Left lung (tissue), 10 donors: ENCODE data around the gene SASS6. TPM values are rescaled to one million over a fixed set of nuclear protein-coding genes. Genes with fewer than 3 reads are reported as not detected.

Source experiments
- ATAC-seq: fragments of 200-7000 bp; cut with Tn5 transposase; one replicate; pipeline ENCODE4 v1.9.1; 2020; ENCODE audit warnings: moderate library complexity
- DNase-seq, 4 donors: peaks; one replicate each; pipeline ENCODE4 v3.0.0-alpha.2; 2013 to 2020
- H3K27ac ChIP-seq, 2 donors: fragments of 200-600 bp; sonication (generic) in 1 of 2; one replicate each; pipeline versions ENCODE4 v1.5.0 to v1.8.0; 2020 to 2021
- H3K27me3 ChIP-seq, 2 donors: fragments of 200-600 bp; sonication (generic) in 1 of 2; one replicate each; pipeline versions ENCODE4 v1.5.0 to v1.8.0; 2020 to 2021
- H3K36me3 ChIP-seq, 2 donors: fragments of 200-600 bp; sonication (generic) in 1 of 2; one replicate each; pipeline versions ENCODE4 v1.5.0 to v1.8.0; 2020 to 2021
- H3K4me1 ChIP-seq, 2 donors: fragments of 200-600 bp; one replicate each; pipeline ENCODE4 v1.8.0; 2021
- H3K4me3 ChIP-seq, 2 donors: fragments of 200-600 bp; sonication (generic) in 1 of 2; one replicate each; pipeline versions ENCODE4 v1.5.0 to v1.8.0; 2020 to 2021; ENCODE audit warnings: mild to moderate bottlenecking in 1 of 2
- H3K9me3 ChIP-seq, 2 donors: fragments of 200-600 bp; sonication (generic) in 1 of 2; one replicate each; pipeline versions ENCODE4 v1.5.0 to v1.8.0; 2020 to 2021
- CTCF ChIP-seq, 2 donors: fragments of 200-600 bp; sonication (generic) in 1 of 2; IDR thresholded peaks; one replicate each; pipeline versions ENCODE4 v1.5.0 to v1.8.0; 2021; ENCODE audit warnings: antibody characterized with exemption in 2 of 2
- intact Hi-C, 2 donors: fragments of 100-400 bp; cut with DNase I; formaldehyde crosslinking; loops; one replicate each; pipeline versions ENCODE4 v1.11.2 to v1.14.2; 2022
- polyA plus RNA-seq, 6 donors: library from polyadenylated mRNA; unstranded; fragments of 120-200 nt; gene quantifications; one replicate each; pipeline ENCODE4 v1.2.1, GENCODE V29; 2013; ENCODE audit not compliant: insufficient read length in 6 of 6
- total RNA-seq, 2 donors: library from RNA; stranded (reverse); fragmentation: NEBNext Ultra II Directional; extraction: Animal tissue kit (Norgen Biotek cat#: 25700); gene quantifications; one replicate each; pipeline ENCODE4 v1.2.1, GENCODE V29; 2021
- donor health status: DM: no; HTN: yes; CAD: no.
- donor health status: DM: no; HTN: no; CAD: no.

SASS6 gene
- total and polyA plus RNA-seq, 8 donors = 3.1 to 9.9 (median 7.9) TPM

GRCh38 chr1:100074604-100075395 lies 57.9 kb downstream of the SASS6 start:
- no peak for TF ChIP-seq CTCF (IDR thresholded peaks at IDR 0.05)
- ATAC-seq = no peak
- Histone ChIP-seq H3K27me3 (no peaks in the 10 kb centered on the region), H3K27ac (no peak overlapping the region), H3K9me3 (no peaks in the 10 kb centered on the region), H3K4me1 (no peaks in the 10 kb centered on the region), H3K36me3 (peaks cover 0 to 93% of the 10 kb centered on the region in 2 donors), H3K4me3 (no peak overlapping the region)
- DNase-seq = no peak
- intact Hi-C loops = no loop called here

- intact Hi-C loops = no loop called here
- no peak for TF ChIP-seq CTCF (IDR thresholded peaks at IDR 0.05)
- Histone ChIP-seq H3K4me1 (no peaks in the 10 kb centered on the region), H3K27ac (no peak overlapping the region), H3K27me3 (no peaks in the 10 kb centered on the region), H3K4me3 (no peak overlapping the region), H3K9me3 (no peaks in the 10 kb centered on the region), H3K36me3 (peaks cover 0 to 93% of the 10 kb centered on the region in 2 donors)
- no peak for ATAC-seq
- no peak for DNase-seq
Observed at GRCh38 chr1:100073531-100073930, 59.2 kb downstream of the SASS6 start.

GRCh38 chr1:100070201-100070939 lies 62.4 kb downstream of the SASS6 start:
- Histone ChIP-seq H3K27me3 (no peaks in the 10 kb centered on the region), H3K4me3 (no peak overlapping the region), H3K27ac (no peak overlapping the region), H3K9me3 (no peaks in the 10 kb centered on the region), H3K36me3 (peaks cover 0 to 95% of the 10 kb centered on the region in 2 donors), H3K4me1 (peaks cover 0 to 1% of the 10 kb centered on the region in 2 donors)
- TF ChIP-seq CTCF (IDR thresholded peaks at IDR 0.05) = no peak
- no peak for ATAC-seq
- DNase-seq = no peak
- intact Hi-C loops = no loop called here

GRCh38 chr1:100065969-100066227 lies 66.8 kb downstream of the SASS6 start:
- Histone ChIP-seq H3K9me3 (no peaks in the 10 kb centered on the region), H3K4me3 (no peak overlapping the region), H3K4me1 (peaks cover 0 to 8% of the 10 kb centered on the region in 2 donors), H3K36me3 (peaks cover 0 to 92% of the 10 kb centered on the region in 2 donors), H3K27ac (no peak overlapping the region), H3K27me3 (no peaks in the 10 kb centered on the region)
- ATAC-seq (no peak), DNase-seq (no peak)
- no peak for TF ChIP-seq CTCF (IDR thresholded peaks at IDR 0.05)
- intact Hi-C loops = no loop called here

- DNase-seq = no peak
- Histone ChIP-seq H3K36me3 (peaks cover 0 to 92% of the 10 kb centered on the region in 2 donors), H3K27me3 (no peaks in the 10 kb centered on the region), H3K27ac (no peak overlapping the region), H3K4me3 (no peak overlapping the region), H3K4me1 (peaks cover 0 to 8% of the 10 kb centered on the region in 2 donors), H3K9me3 (no peaks in the 10 kb centered on the region)
- peak; percentile 22 for ATAC-seq
- TF ChIP-seq CTCF (IDR thresholded peaks at IDR 0.05) = no peak
- intact Hi-C loops = no loop called here
Observed at GRCh38 chr1:100065183-100065968, 67.4 kb downstream of the SASS6 start.
